ENCODE results near the gene GOLGA7B. TPM values are rescaled to one million over a fixed set of nuclear protein-coding genes. Genes with fewer than 3 reads are reported as not detected.

The GOLGA7B gene
- total RNA-seq, 1 donor from 2014 or later, result under 0.01 TPM

- H3K27me3 ChIP-seq (ENCODE audit: control insufficient read depth, insufficient read depth, low read length), result no peaks in the 10 kb centered on the region
- no peaks in the 10 kb centered on the region for H3K36me3 ChIP-seq (ENCODE audit: control insufficient read depth, insufficient read depth, low read length)
- FAIRE-seq (no peak), DNase-seq (ENCODE audit: low read depth) (no peak)
- no peak for TF ChIP-seq CTCF (IDR thresholded peaks at IDR 0.05; ENCODE audit: insufficient read depth, low read length, severe bottlenecking)
- no peak overlapping the region for H3K4me3 ChIP-seq (ENCODE audit: low read depth, low read length)
Observed at GRCh38 chr10:97825020-97825760, 24.5 kb upstream of the GOLGA7B start.

- no peak for TF ChIP-seq CTCF (IDR thresholded peaks at IDR 0.05; ENCODE audit: insufficient read depth, low read length, severe bottlenecking)
- no peak overlapping the region for H3K4me3 ChIP-seq (ENCODE audit: low read depth, low read length)
- no peak for DNase-seq (ENCODE audit: low read depth)
- FAIRE-seq, result peak; percentile 40
- no peaks in the 10 kb centered on the region for H3K36me3 ChIP-seq (ENCODE audit: control insufficient read depth, insufficient read depth, low read length)
- peaks cover 3% of the 10 kb centered on the region for H3K27me3 ChIP-seq (ENCODE audit: control insufficient read depth, insufficient read depth, low read length)
Observed at GRCh38 chr10:97826892-97827291, 22.8 kb upstream of the GOLGA7B start.

- no peak overlapping the region for H3K4me3 ChIP-seq (ENCODE audit: low read depth, low read length)
- FAIRE-seq (no peak), DNase-seq (ENCODE audit: low read depth) (no peak)
- no peaks in the 10 kb centered on the region for H3K36me3 ChIP-seq (ENCODE audit: control insufficient read depth, insufficient read depth, low read length)
- H3K27me3 ChIP-seq (ENCODE audit: control insufficient read depth, insufficient read depth, low read length), result peaks cover 3% of the 10 kb centered on the region
- TF ChIP-seq CTCF (IDR thresholded peaks at IDR 0.05; ENCODE audit: insufficient read depth, low read length, severe bottlenecking), result no peak
Observed at GRCh38 chr10:97827702-97828291, 21.8 kb upstream of the GOLGA7B start.

- FAIRE-seq, result no peak
- Histone ChIP-seq H3K4me3 (ENCODE audit: low read depth, low read length) (no peak overlapping the region), H3K36me3 (ENCODE audit: control insufficient read depth, insufficient read depth, low read length) (no peaks in the 10 kb centered on the region), H3K27me3 (ENCODE audit: control insufficient read depth, insufficient read depth, low read length) (peaks cover 3% of the 10 kb centered on the region)
- no peak for DNase-seq (ENCODE audit: low read depth)
- no peak for TF ChIP-seq CTCF (IDR thresholded peaks at IDR 0.05; ENCODE audit: insufficient read depth, low read length, severe bottlenecking)
Observed at GRCh38 chr10:97828721-97829120, 20.9 kb upstream of the GOLGA7B start.

- Histone ChIP-seq H3K27me3 (ENCODE audit: control insufficient read depth, insufficient read depth, low read length) (peaks cover 3% of the 10 kb centered on the region), H3K36me3 (ENCODE audit: control insufficient read depth, insufficient read depth, low read length) (no peaks in the 10 kb centered on the region), H3K4me3 (ENCODE audit: low read depth, low read length) (no peak overlapping the region)
- FAIRE-seq (no peak), DNase-seq (ENCODE audit: low read depth) (no peak)
- TF ChIP-seq CTCF (IDR thresholded peaks at IDR 0.05; ENCODE audit: insufficient read depth, low read length, severe bottlenecking), result no peak
Observed at GRCh38 chr10:97830064-97830463, 19.6 kb upstream of the GOLGA7B start.

Data from bronchial epithelial cell (primary cell).